Astrocyte of the spinal cord (primary cell): Measurements from ENCODE around the gene KCNE4.

Experiments
- DNase-seq: peaks from one replicate; pipeline ENCODE4 v3.0.0; 2011; ENCODE audit warnings: low read depth, low spot score
- H3K4me3 ChIP-seq: 2 replicates; pipeline ENCODE4 v1.5.1; 2011; ENCODE audit warnings: low read depth, mild to moderate bottlenecking, low read length, moderate library complexity
- in situ Hi-C: cut with HindIII; loops from 2 replicates; pipeline ENCODE4 v1.10.0; 2017; ENCODE audit warnings: low sequenced_read_pairs
- TF ChIP-seq, protein P1 (sequence below): IDR thresholded peaks from 2 replicates; pipeline ENCODE4 v1.5.1; 2012; ENCODE audit warnings: low read depth, mild to moderate bottlenecking, low read length, inconsistent platforms

The KCNE4 gene

GRCh38 chr2:223044916-223045700, 6.9 kb upstream of the KCNE4 start:
- TF ChIP-seq, protein P1, sequence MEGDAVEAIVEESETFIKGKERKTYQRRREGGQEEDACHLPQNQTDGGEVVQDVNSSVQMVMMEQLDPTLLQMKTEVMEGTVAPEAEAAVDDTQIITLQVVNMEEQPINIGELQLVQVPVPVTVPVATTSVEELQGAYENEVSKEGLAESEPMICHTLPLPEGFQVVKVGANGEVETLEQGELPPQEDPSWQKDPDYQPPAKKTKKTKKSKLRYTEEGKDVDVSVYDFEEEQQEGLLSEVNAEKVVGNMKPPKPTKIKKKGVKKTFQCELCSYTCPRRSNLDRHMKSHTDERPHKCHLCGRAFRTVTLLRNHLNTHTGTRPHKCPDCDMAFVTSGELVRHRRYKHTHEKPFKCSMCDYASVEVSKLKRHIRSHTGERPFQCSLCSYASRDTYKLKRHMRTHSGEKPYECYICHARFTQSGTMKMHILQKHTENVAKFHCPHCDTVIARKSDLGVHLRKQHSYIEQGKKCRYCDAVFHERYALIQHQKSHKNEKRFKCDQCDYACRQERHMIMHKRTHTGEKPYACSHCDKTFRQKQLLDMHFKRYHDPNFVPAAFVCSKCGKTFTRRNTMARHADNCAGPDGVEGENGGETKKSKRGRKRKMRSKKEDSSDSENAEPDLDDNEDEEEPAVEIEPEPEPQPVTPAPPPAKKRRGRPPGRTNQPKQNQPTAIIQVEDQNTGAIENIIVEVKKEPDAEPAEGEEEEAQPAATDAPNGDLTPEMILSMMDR: no peak
- no peak overlapping the region for H3K4me3 ChIP-seq
- in situ Hi-C loops: no loop called here
- DNase-seq: no peak

DNA sequence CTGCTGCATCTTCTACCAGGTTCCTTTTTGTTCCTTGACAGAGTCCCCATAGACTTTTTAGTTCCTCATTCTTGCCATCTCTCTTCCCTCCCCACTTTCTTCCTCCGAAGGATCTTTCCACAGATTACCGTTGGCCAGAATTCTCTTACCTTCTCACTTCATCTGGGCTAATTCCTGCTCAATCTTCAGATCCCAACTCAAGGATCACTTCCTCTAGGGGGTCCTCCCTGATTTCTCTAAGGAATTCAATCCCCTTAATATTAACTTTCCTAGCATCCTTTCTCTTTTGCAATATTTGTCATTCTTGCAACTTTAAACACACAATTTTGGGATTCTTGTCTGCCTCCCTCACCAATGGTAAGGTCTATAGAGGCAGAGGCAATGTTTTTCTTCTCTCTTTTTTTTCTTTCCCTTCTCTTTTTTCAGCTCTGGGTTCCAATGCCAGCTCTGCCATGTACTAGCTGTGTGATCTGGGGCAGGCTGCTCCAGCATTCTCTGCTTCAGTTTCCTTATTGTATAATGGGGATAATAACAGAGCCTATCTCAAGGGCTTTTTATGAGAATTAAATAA, 5.4 kb upstream of the KCNE4 start:
- TF ChIP-seq, protein P1: no peak
- no peak for DNase-seq
- no peak overlapping the region for H3K4me3 ChIP-seq
- in situ Hi-C loops: no loop called here

DNA sequence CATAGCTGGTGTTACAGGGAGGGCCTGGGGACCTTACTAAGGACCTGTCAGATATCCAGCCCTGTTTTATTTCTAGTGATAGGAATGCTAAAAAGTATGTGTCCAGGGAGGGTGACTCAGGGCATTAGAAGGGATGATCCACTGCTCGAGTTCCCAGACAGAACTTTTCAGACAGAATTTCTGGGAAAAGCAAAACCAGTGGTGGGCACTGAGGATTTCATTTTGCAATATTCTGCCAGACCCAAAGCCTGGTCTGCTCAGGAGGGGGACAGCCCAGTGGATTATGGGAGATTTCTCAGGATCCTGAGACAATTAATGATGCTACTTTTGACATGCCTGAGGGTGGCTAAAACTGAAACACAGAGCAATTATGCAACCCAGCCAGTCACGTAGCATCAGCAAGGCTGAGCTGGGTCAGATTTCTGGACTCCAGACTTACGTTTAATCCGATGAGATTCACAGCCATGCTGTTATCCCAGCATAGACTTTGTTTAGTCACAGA, 4.7 kb upstream of the KCNE4 start:
- in situ Hi-C loops: no loop called here
- H3K4me3 ChIP-seq: no peak overlapping the region
- TF ChIP-seq, protein P1: no peak
- peak; percentile 73 for DNase-seq

DNA sequence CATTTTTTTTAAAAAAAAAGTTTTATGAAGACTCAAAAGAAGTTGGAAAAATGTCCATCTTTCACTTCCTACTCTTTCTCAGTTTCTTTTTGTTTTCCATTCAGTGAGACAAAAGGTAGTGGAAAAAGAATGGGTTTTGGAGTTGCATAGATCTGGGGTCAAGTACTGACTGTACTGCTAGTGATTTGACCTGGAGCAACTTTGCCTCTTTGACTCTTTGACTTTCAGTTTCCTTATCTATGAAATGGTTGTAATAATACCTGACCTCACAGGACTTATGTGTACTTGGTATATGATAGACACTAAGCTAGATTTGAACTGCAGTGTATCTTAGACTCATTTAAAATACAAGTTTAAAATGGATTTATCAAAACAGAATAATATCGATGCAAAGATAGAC, 3.5 kb upstream of the KCNE4 start:
- no peak for DNase-seq
- no peak overlapping the region for H3K4me3 ChIP-seq
- in situ Hi-C loops: no loop called here

GRCh38 chr2:223049356-223049755, 2.6 kb upstream of the KCNE4 start:
- no peak for DNase-seq
- H3K4me3 ChIP-seq: no peak overlapping the region
- TF ChIP-seq, protein P1: no peak
- in situ Hi-C loops: no loop called here

More for the DNA sequence above, 3.5 kb upstream of the KCNE4 start:
- TF ChIP-seq, protein P1: no peak

- DNase-seq: no peak
- in situ Hi-C loops: no loop called here
- H3K4me3 ChIP-seq: no peak overlapping the region
- TF ChIP-seq, protein P1: no peak
Observed at GRCh38 chr2:223050188-223050587, 1.8 kb upstream of the KCNE4 start.
